Stimulated activated CD8-positive, alpha-beta memory T cell treated with anti-CD3 and anti-CD28 coated beads, Interleukin-7, amount 100 ng/mL, for 48 hours (primary cell): ENCODE measurements around the gene TMA7.

Experiments used
- DNase-seq, 2 donors: peaks; one replicate each; pipeline ENCODE4 v3.0.0-alpha.2; 2020; ENCODE audit warnings: low read depth in 1 of 2; ENCODE audit errors: extremely low read depth in 1 of 2

The TMA7 gene

DNA sequence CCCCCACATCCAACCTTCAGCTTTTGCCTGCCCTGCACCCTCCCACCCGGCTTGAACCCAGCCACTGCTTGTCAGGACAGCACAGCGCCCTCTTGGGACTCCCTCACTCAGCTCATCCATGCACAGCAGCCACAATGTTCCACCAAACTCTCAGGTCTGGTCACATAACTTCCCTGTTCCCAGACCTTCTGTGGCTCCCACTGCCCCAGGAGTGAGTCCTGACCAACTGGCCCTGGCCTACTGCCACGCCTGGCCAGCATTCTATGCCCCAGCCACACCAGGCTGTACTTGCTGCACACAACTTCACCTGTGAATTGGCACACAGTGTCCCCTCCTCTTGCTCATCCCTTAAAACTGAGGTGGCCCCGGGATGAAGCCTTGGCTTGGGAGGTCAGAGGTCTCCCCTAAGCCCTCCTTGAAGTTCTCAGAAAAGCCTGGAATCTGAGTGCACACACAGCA lies 31.2 kb upstream of the TMA7 start:
- DNase-seq = no peak

DNA sequence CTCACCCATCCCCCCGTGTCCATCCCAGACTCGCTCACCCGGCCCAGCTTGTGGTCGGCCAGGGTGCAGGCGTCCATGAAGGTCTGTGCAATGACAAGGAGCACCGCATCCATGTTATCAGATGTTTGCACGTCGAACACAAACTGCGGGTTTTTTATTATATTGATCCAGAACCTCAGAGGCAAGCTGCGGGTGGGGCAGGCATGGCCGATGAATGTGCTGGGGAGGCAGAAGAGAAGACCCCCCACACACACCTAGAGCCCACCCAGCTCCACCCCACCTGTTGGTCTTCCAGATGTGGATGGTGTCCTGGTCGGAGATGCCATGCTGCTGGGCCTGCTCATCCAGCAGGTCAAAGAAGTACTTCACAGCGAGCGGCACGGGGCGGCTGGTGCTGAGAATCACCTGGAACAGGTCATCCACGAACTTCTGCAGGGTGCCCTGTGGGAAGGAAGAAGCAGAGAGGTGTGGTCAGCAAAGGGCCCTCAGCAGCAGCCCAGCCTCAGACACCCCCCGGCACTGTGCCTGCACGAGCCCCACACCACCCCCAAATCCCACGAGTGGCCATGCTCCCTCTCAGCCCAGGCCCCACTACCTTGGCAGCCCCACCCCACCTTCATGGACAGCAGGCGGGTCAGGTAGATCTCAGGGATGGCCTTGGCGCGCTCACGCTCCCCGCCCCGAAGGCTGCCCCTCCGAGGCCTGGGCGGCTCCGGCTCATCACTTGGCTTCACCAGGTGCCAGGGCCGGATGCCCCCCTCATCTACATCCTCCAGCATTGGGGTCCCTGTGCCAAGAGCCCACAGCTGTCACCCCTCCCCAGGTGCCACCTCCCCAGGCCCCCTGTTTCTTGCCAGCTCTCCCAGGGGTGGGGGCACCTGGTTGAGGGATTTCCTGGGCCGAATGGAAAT lies 30.5 kb upstream of the TMA7 start:
- DNase-seq = no peak

DNA sequence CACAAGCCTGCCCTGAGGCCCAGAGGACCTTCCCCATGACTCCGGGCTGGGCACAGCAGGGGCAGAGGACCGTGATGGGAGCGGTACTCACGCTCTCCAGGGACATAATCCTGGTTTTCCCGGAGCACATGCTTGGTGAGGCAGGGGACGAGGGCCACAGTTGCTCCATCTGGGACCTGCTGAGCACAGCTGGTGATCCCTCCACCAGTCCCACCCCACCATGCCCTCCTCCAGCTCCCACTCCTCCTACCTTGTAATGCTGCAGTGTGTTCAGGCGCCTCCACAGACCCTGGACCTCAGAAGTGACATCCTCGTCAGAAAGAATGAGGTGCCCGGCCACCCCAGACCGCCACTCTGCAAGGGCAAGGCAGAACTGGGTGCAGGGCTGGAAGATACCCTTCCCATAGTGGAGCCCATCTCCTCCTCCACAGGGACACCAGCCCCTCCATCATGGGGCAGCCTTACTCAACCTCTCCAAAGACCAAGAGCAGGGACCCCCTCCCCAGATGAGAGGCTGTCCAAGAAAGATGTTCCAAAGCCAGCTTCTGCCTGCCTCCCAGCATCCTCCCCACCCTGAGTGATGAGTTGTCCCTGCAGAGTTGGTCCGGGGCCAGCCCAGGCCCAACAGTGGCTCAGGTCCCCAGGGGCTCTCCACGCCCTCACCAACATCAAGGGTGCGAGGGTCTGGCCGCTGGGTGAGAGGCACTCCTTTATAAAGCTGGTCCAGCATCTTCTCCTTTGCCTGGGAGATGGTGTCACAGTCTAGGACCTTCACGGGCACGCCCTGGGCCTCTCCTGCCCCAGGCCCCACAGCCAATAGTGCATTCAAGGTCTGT lies 29.6 kb upstream of the TMA7 start:
- DNase-seq = no peak

DNA sequence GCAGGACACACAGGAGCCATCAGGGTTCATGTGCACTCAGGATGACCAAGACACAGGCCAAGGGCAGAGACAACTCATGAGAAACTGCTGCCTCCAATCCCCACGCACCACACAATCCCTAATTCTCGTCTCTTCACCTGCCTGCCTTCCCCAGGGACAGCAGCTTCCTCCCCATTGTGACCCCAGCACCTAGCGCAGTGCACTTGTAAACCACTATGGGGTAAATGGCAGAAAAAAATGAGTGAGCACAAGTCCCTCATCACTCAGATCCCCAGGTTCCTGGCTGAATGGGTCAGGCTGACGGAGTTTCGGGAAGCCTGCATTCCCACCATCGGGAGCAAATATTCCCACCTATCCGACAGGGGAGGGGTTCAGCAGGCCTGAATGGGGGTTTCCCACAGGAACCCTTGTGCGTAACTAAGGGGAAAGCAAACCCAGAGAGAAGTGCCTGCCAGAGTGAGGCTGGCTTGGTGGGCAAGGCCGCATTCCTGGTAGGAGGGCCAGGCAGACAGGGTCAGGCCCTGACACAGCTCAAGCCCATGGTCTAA lies 28.9 kb upstream of the TMA7 start:
- no peak for DNase-seq

DNA sequence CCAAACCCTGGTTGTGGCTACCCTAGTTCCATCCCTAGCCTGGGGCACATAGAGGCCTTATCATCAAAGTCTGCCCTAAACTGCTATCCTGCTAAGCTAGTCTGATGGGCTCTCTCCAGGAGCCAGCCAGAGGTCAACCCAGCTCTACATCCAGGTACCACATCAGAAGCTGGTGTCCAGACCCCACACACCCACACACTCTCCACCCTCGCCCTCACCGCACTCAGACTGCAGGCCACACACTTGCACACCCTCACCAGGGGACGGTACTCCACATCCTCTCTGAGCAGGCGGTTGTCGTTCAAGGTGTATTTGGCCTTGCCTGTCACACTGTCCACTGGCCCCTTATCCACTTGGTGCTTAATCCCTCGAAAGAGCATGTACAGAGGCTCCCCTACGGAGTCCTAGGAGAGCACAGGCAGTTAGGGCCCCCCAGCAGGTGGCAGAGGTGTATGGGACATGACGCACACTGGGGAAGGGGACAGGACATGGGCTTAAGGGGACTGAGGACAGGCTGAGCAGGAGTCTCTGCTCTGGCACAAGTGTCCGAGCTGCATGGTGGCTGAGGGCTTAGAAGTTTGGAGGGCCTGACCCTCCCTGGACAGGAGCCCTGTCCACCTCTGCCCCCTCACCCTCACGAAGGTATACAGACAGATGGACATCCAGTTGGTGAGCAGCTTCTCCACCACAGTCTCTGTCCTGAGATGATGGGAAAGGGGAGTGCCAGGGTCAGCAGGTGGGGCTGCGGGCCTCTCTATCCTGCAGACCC lies 28.3 kb upstream of the TMA7 start:
- no peak for DNase-seq

DNA sequence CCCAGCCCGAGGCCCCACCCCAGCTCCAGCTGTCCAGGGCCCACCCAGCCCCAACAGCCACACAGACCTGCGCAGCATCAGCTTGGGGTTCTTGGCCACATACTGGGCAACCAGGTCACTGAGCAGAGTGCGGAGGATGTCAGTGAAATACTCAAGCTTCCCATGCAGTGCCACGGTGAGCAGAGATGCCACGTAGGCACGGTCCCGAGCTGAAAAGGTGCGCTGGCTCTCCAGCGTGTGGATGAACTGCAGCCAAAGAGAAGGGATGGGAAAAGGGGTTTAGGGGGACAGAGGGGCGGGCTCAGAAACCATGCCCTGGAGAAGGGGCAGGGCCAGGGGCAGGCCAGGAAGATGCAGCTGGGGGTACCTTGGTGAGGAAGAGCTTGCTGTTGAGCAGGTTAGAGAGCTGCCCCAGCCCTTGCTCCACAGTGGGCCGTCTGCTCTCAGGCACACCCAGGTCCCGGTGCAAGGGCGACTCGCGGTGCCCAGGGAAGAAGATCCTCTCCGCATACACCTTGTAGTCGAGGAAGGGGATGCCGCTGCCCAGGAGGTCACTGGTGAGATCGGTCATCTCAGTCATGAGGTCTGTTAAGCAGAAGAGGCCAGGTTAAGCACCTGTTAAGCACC lies 27.6 kb upstream of the TMA7 start:
- no peak for DNase-seq

DNA sequence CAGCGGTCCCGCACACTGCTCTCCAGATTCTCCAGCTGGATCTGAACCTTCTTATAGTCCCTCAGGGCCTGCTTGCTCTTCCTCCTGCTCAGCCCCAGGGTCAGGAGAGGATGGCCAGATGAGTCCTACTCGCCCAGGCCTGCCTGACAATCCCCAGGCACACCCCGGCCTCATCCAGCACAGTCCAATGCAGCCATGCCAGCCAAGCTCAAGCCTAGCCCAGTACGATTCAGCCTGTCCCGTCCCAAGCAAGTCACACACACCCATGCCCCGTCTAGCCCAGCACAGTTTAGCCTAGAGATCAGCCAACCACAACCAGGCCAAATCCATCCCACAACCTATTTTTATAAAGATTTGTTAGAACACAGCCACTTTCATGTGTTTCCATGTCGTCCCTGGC lies 27.0 kb upstream of the TMA7 start:
- no peak for DNase-seq

DNA sequence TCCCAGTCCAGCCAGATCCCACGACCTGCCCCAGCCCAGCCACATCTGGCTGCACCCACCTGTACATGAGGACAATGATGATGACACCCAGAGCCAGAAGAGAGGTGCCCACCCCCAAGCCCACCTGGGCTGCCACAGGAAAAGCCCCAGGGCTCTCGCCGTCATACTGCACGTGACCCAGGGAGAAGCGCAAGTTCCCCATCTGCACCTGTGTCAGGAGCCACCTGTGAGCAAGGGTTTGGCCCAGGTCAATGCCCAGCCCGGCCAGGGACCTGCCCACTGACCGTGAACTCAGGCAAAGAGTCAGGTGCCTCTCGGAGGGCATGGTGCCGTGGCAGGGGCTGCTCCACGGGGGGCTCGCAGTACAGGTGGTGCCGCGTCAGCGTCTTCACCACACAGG lies 26.4 kb upstream of the TMA7 start:
- DNase-seq = no peak

DNA sequence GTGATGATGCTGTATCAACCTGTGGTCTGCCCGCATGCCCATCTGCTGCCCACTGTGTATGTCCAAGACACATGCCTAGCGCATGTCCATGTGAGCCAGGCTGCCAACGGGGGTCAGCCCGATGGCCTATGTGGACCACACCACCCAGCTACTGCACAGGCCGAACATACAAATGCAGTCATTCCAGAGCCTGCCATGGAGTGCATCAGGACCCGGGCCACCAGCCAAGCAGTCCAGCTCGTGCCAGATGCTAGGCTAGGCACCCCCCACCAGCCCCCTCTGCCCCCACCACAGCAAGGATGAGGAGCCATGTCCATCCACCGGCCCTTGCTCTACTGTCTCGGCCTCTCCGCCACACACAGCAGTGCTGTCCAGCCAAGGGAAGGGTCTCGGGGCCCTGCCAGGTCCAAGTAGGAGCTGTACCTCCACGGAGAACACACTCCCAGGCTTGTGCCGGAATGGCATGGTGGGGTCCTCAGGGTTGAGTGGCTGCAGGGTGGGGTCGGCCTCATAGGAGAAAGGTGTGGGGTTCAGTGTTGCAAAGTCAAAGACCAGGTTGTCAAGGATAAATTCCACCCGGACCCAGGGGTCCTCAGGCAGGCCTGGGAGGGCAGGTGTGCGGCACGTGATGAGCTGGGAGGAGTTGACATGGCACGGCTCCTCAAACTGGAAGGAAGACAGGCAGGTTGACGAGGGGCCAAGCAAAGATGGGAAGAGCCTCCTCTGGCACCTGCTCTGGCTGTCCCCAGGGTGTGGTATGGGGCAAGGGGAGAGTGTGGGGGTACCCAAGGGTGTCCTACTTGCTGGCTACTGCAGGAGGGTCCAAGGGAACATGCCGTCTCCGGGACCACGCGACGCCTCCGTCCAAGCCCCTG lies 25.4 kb upstream of the TMA7 start:
- DNase-seq = no peak

DNA sequence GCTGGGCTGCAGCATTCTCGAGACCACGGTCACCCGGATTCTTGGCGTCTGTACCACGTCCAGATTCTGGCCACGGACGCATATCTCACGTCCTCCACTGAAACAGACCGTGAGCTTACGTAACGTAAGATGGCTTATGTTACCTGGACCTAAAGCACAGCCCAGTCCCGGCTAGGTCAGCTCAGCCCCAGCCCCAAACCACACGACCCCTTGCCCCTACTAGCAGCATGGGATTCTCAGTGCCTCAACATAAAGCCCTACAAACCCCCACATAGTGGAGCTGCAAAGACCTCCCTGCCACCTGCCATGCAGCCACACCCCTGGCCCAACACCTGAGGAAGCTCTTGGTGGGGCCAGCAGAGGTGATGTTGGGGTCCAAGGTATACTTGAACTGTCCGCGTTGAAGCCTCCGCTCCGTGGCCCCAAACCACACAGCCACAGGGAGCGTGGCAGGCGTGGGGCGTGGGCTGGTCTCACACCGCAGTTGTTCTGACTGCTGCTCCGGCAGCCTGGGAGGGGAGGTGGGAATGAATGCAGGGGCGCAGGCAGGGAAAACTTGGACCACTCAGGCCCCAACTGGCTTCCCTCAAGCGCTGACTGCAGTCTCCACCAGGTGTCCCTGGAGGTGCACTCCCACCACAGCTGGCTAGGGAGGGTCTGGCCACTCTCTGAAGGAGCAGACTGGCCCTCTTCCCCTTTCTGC lies 24.7 kb upstream of the TMA7 start:
- DNase-seq = no peak

DNA sequence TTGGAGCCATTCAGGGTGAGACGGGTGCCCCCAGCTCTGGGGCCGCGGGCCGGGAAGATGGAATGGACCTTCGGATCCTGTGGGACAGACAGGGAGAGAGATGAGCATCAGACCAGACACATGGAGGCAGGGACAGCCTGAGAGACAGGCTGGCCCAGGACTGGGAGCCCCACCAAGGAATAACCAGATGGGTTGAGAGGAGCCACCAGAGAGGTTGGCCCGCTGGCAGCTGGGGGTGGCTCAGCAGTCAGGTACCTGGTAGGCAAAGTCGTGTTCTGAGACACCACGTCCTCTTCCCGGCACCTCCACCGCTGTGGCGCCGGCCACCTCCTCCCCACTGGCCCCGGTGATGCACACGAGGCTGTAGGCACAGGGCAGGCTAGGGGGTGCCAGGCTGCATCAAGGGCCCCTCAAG lies 24.0 kb upstream of the TMA7 start:
- no peak for DNase-seq

DNA sequence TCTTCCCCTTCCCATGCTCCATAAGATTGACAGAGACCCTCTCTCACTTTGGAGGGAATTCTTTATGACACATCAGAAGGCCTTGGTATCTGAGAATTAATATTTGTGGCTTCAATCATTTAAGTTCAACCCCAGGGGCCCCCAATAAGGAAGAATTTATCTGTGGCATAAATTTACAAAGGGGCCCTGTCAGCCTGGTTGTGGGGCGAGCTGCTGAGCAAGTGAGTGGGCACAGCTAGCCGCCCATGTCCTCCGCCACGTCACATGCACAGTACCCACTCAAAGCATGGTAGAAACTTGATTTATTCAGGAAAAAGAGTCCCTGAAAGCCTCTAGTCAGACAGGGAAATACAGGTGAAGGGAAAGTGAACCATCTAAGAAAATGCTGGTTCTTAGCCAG lies 23.5 kb upstream of the TMA7 start:
- DNase-seq = no peak

DNA sequence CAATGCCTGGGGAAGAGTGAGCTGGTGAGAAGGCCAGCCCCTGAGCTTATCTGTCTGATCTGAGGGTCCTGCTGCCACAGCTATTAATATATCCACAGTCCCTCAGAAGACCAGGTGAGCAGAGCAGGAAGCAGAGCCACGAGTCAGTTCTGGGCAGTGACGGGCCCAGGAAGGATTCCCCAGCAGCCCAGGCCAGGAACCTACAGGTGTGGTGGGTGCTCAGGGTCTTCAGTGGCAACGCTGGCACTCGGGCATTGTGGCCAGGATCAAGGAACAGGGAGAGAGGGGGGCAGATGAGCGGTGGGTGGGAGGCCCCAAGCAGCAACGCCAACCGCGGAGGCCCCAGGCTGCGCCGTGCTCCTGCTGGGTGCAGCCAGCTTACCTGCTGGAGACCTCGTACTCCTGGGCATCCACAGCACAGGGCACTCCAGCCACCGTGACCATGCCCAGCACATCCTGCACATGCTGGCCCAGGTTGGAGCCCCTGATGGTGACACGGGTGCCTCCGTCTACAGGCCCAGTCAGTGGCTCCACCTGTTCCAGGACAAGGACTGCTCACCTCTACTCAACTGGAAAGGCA lies 22.4 kb upstream of the TMA7 start:
- no peak for DNase-seq

DNA sequence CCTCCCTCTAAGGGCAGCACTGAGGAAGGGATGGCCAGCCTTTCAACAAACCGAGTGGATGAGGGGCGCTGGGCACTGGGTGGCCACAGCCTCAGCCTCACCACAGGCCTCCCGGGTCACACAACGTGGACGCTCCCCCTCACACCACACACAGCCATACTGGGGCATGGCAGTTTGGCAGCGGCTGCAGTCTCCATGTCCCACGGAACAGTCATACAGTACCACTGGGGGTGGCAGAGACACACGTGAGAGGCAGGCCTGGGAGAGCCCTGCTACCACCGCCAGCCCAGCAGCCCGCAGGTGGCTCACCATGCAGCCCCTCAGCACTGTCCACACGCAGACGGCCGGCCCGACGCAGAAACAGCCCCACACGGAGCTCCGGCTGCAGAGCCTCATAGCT lies 21.9 kb upstream of the TMA7 start:
- no peak for DNase-seq

DNA sequence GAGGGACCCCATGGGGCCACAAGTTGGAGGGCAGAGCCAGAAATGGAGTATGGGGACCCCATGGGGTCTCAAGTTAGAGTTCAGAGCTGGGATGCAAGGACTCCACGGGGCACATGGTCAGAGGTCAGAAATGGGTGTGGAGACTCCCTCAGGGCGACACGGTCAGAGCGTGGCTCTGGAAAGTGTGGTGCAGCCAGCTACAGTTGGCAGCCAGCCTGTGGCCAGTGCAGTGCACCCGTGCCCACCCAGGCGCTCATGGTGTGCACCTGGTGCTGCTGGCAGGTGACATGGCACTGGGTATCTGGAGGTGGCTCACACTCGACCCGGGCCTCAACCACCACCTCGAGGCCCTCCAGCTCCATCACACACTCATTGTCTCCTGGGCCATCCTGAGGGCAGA lies 21.4 kb upstream of the TMA7 start:
- DNase-seq = no peak

DNA sequence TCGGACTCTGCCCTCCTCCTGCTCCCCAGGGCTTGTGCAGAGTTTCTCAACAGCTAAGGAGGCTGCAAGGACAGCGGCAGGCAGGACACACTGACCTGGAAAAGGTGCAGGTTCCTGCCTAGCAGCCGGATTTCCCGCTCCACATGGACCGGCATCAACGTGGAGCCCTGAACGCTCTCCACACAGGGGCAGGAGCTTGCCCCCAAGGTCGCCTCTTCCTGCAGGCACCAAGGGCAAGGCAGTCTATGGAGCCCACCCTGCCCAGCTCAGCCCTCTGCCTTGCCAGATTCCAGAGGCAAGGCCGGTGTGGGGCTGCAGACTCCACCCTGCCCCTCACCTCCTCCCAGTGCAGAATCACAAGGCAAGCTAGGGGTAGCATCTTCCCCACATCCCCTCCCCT lies 20.9 kb upstream of the TMA7 start:
- no peak for DNase-seq

DNA sequence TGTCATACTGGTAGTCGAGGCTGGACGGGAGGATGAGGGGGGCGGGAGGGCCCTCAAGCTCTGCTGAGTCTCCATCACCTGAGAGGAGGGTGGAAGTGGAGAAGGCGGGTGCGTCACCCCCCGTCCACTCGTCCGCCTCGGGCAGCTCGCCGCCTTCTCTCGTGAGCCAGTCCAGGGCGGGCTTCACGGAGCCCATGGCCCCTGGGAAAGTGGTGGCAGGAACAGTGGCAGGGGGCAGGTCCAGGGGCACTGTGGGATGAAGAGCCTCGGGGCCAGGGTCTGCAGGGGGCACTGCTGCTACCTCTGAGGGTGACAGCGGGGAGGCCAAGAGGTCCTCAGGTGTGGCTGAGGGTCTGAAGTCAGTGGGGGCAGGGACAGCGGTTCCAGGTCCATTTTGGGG lies 20.5 kb upstream of the TMA7 start:
- no peak for DNase-seq

DNA sequence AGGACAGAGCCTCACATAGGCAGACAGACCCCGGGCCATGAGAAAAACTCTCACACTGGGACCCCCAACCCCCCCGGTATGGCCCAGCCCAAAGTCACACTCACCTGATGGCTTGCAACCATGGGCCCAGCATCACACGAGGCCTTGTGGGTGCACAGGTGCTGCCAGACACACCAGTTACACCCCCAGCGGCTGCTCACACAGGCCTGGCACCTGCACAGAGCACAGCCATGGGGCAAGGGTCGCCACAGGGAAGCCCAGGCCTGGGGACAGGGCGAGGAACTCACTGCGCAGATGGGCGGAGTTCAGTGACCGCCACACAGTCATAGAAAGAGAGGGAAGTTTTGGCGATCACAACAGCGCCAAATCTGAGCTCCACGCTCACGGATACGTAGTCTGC lies 19.5 kb upstream of the TMA7 start:
- DNase-seq = no peak

DNA sequence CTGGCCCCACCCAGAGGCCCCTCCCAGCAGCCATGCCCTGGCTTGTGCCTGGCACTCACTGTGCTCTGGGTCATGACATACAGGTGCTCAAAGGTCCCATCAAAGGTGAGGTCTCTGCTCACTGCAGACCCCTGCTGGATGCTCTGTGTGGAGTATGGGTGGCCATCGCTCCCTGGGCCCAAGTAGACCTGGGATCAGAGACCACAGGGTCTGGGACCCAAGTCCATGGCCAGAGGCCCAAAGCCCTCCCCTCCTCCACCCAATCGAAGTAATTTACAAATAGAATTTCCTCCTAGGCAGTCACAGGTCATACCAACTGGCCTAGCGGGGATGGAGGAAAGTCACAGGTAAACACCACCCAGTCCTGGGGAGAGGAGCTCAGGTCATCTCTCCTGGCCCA lies 17.8 kb upstream of the TMA7 start:
- no peak for DNase-seq
